Measurements from ENCODE around the gene CGRRF1.

Gene CGRRF1, protein sequence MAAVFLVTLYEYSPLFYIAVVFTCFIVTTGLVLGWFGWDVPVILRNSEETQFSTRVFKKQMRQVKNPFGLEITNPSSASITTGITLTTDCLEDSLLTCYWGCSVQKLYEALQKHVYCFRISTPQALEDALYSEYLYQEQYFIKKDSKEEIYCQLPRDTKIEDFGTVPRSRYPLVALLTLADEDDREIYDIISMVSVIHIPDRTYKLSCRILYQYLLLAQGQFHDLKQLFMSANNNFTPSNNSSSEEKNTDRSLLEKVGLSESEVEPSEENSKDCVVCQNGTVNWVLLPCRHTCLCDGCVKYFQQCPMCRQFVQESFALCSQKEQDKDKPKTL
- total RNA-seq, result 18.6 to 19.9 reads per million in 2 donors

DNA sequence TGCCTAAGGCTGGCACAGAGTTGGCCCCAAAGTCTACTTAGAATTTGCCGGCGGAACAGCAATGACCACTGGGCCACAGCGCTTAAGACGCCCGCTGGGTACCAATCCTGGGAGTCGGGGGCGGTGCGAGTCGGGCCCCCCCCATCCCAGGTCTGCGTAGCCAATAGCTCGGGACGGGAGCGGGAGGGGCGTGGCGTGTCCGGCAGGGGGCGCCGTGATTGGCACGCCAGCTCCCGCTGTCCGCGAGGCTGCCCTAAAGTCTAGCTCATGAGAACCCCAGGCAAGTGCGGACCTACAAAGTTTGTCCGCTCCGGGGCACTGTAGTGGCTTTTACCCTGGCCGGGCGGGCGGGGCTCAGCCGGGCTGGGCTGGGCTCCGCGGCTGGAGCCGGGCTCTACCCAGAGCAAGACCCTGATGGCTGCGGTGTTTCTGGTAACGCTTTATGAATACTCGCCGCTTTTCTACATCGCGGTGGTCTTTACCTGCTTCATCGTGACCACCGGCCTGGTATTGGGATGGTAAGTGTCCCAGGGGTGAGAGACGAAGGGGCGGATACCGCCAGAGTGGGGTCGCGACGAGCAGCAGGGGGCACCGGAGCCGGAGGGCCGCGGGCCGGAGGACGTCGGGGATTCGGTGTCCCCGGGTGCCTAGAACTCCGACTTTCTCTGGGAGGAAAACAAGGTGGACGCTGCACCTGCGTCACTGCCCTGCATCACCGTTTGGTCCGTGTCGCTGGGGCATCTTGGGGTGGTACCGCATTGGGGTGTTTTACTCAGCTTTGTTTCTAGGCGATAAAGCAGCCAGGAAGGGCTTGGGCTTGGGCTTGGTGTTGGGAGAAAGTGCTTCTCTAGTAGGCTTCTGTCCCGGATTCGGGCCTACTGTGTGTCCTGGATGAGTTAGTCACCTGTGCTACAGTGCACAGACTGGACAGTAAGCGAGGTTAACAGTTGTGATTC is at the start of gene CGRRF1:
Gene CGRRF1, plus strand, starts transcription at position 361 of the 956 bp plus-strand sequence. Its CDS starts 54 bp downstream, at position 415.
- DNase-seq, result peak; percentile 94

DNA sequence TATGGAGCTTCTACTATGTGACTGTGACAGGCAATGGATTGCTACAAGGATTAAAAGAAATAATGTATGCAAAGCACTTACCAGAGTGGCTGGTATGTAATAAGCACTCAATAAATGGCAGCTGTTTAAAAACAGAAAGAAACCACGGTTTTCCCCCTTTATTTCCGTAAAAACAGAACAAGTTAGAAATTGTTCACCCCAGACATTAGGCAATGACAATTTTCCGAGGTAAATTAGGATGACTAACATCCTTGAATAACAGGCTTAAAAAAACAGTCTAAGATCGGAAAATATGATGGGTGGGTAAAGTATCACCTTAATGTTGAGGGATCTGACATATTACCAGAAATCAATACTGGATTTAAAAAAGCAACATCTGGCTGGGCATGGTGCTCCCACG is 47.7 kb upstream of the CGRRF1 start:
- DNase-seq, result no peak

DNA sequence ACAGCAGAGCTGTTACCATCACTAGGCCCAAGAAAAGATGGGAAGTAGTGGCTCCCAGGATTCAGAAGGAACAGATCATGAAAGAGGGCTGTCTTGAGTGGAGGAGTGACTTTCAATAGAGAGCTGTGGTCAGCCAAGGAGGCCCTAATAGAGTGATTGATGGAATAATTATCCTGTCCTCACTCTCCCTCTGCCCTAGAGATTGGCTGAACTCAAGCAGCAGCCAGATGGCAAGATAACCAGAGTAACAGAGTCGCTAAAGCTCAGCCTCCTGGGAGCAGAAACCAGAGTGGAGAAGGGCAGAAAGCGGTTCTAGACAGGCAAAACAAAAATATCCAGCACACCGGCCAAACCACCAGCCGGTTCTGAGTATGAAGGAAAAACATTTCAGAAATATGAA is 44.1 kb upstream of the CGRRF1 start:
- no peak for DNase-seq

DNA sequence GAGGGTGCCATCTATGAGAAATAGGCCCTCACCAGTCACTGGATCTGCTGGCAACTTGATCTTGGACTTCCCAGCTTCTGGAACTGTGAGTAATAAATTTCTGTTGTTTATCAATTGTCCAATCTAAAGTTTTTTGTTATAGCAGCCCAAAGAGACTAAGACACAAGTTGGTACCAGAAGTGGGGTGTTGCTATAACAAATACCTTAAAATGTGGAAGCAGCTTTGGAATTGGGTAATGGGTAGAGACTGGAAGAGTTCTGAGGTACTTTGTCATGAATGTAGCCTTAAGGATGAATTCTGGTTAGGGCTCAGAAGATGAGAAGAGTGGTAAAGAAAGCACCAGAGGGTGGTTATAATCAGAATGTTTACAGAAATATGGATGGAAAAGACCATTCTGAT is 42.4 kb upstream of the CGRRF1 start:
- DNase-seq, result no peak

DNA sequence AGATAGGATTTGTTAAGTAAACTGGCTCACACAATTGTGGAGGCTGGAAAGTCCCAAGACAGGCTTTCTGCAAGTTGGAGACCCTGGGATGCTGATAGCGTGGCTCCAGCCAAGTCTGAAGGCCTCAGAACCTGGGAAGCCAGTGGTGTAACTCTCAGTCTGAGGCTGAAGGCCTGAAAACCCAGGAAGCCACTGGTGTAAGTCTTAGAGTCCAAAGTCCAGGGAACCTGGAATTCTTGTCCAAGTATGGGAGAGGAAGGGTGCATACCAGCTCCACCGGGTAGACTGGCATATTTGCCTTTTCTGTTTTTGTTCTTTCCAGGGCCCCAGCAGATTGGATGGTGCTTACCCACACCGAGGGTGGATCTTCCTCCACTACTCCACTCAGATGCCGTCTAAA is 39.0 kb upstream of the CGRRF1 start:
- no peak for DNase-seq

DNA sequence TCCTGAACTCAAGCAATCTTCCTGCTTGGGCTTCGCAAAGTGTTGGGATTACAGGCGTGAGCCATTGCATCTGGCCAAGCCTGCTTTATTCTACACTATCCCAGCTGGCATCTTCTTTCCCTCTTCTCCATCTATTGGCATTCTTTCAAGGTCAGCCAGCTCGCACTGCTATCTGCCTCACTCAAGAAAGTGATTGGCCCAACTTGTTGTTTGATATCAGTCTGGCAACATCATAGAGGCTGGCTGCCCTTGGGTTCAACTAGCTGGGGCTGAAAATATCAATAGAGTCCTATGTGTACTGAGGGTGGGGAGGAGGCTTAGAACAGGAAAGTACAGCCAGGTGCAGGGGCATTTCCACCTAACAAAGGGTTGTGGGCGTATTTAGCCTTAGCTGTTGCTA is 38.1 kb upstream of the CGRRF1 start:
- DNase-seq, result no peak

DNA sequence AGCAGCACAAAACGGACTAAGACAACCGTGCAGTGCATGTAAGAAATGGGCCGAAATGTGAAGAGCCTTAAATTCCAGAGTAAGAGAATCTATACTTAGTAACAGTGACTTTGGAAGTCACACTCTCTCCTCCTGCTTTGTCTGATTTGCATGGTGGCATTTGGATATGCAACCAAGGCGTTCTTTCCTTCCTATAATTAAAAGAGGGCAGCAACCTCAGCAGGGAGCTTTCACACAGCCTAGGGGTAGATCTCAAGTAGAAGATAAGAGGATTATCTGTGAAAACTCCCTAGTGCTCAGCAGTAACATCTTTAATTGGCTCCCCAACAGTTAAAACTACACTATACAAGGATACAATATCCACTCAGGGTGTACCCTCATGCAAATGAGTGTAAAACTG is 37.4 kb upstream of the CGRRF1 start:
- no peak for DNase-seq

DNA sequence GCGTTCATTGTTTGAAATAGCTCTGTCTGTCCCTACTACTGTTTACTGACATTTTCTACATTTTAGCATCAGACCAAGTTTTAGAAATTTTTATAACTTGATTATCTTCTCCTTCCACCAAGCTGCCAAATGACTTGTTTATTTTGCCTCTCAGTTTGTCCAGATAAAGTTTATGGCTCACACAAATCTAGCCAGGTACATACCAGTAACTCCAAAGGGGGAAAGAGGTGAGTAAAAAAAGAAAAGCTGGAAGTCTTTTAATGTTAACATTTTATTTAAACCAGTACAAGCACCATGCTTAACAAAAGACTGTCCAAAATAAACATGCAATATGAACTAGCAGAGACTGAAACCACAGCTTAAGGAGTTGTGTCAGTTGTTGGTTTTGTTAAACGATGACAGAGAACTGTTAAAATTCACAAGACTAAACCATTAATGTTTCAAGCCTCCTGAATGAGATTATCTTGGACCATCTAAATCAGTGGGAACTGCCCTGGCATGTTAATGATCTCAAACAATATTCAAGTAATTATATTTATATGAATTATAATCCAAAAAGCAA is 35.4 kb upstream of the CGRRF1 start:
- DNase-seq, result no peak

DNA sequence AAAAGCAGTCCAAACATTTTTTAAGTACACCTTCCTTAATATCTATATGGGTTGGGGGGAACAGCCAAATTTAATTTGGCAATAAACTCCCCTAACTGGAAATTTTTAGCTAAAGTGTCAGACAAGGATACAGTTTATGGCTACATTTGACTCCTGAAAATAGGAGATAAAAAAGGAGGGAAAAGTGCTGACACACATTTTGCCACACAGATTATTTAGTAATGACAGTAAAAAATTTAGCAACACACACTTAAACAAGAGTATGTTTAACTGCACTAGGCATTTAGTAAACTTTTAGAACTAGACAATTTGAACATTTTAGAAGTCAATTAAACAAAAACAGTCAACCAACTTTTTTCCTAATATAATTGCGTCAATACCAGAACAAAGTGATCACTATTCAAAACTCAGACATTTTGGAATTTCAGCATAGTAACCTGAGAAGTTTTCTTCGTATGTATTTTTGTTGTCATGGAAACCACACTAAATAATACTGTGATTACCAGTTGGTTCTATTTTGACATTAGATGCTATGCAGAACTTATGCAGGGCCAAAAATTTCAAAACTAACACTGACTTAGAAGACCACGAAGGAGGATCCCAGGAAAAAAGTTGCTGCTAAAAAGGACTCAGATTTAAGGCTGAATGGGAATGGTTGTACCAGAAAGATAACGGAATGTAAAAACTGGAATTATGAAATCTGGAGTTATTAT is 34.4 kb upstream of the CGRRF1 start:
- no peak for DNase-seq

DNA sequence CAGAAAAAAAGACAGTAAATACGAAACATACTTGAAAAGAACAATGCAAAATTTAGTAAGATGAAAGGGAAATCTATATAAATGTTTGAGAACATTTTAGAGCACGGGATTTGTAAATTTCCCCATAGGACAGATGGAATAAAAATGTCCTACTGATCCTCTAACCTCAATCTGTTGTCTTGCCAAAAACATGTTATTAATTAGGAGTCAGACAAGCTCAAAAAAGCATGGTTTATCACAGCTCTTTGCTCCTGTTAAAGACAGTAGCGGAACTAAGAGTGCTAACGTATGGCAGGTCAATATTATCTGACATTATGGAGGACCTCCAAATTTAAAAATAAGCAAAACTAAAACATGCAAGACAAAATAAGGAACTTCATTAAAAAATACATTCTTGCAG is 33.8 kb upstream of the CGRRF1 start:
- DNase-seq, result no peak

DNA sequence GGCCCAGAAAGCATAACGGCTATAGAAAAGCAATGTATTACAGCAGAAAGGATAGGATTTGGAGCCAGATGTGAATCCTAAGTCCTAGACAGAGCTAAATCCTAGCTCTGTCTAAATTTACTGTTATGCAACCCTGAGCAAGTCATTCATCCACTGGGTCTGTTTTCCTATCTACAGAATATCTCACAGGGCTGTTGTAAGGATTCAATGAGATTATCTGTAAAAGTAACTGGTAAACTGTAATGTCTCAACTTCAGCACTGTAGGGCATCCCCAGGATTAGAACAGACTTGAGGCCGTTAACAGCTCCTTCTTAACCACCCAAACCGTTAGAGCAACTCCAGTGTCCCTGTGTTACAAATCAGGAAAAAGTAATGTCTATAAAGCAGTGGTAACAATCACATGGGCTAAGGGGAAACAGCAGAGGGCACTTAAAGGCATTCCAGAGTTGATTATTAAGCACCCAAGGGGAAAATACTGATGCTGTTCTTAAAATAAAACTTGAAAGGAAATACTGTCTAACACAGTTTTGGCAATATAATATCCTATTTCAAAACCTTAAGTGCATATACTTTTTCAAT is 31.0 kb upstream of the CGRRF1 start:
- no peak for DNase-seq

DNA sequence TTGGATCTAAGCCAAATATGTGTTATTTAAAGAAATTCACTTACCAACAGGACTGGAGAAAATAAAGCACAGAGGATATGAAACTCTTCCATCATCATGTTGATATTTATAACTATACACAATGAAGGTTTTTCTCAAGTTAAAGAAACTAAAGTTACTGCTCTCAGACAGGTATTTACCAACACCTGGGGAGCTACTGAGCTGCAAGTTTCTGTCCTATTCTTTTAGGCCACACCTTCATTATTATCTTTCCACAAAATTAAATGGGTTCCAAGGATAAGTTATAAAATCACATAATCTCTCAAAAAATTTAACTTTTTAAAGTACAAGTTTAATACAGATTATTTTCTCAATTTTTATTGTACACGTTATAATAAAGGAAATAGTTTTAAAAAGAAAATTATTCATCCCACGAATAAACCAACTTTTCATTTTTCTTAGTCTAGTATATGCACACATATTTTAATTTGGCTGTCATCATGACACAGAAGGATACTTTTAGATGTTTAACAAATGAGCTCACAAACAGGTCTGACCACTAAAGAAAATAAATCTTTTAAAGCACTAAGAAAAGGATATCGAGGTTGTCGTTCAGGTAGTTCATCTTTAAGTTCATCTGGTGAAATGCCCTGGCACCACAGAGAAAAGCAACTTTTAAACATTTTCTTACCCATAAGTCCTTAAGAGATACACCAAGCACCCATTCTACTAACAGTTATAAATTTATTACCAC is 28.7 kb upstream of the CGRRF1 start:
- DNase-seq, result no peak

DNA sequence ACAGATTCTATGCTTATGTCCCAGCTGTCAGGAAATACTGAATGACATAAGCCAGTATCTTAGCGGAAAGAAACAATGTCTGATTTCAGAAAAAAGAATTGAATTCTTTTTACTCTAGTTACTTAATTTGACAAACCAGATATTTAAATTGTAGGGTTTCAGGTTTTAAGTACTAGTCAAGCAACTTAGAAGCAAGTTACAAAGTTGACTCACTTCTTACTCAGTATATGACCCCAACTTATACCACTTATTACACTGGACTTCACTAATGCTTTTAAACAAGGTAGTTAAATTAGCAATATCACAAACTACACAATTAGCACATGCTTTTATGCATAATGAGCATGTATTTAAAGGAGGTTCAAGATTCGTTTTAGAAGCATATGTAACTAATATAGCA is 28.0 kb upstream of the CGRRF1 start:
- DNase-seq, result no peak

DNA sequence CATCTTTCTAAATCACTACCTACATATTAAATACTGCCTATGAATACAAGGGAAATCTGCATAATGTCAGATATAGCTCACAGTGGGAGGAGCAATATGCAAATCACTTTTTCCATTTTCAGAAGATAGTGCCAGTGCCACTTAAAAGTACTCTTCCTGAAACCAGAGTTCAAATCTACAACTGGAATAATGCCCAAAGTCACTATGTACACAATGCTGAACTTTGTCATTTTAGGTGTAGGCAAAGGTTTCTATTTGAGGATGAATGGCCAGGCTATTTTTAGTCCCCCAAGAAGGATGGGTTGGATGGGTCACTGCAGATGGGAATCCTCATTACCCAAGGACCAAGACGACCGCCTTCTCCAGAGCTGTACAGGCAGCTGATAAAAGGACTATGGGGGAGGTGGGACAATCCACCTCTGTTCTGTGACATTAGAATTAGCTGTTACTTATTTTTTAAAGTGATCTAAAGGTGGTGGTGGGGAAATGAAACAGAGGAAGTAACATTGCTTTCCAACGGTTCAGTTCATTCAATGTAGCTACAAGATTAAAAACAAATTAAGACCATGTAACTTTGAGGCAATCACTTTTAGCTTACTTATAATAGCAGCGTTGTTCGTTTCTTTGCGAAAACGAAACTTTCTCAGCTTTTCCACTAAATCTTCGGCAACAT is 26.5 kb upstream of the CGRRF1 start:
- no peak for DNase-seq

DNA sequence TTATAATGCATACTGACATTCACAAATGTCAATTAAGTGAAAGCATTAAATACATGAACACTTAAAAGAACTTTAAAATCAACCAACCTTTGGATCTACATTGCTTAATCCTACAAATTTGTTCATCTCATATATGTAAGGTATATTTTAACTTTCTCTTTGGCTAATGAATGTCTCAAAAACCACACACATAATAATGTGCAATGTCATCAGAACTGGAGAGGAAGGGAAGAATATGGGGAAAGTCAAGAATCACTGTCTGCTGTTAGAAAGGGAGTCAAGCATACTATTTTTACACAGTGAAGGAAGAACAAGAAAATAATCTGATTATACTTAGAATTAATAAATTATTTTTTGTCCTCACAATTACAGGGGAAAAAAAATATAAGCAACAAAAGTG is 25.9 kb upstream of the CGRRF1 start:
- no peak for DNase-seq

DNA sequence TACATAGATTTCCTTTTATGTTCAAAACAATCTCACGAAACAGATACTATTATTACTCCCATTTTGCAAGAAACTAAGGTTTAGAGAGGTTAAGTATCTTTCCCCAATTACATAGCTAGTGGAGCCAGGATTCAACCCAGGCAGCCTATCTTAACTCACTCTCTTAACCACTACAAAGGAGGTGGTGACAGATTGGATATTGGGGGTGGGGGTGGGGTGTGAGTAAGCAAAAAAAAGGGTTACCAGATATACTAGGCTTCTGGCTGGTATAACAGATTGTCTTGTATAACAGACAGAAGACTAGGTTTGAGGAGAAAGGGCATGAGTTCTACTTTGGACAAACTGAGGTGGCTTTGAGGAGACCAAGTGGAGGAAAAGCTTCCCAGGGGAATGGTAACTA is 23.0 kb upstream of the CGRRF1 start:
- DNase-seq, result no peak

DNA sequence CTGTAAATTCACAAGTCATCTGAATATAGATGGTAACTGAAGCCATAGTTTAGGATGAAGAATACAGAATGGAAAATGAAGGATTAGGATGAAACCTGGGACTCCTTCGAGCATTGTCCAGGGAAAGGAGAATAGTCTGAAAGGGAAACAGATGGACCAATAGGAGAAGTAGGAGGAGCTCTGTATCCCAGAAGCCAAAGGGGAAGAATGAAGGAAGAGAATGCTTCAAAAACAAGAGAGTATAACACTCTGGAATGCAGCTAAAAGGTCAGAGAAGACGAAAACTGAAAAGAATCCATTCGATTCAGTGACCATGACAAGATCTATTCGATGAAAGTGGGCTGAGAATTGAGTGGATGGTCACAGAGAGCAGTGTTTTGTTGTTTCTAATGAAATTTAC is 21.9 kb upstream of the CGRRF1 start:
- no peak for DNase-seq

DNA sequence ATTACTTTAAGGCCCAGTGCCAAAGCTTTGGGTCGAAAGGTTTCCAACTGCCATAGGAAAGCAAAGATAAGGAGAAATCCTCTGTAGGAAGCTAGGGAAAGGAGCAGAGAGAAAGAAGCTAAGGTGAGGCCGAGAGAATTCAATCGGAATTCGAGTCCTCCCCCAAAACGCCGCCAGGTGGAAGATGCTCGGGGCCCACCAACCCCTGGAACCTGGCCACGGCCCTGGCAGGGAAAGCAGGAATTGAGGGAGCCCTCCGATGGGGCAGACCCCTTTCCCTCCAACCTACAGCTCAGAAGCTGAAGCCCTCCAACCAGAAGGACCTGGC is 21.4 kb upstream of the CGRRF1 start:
- DNase-seq, result no peak

DNA sequence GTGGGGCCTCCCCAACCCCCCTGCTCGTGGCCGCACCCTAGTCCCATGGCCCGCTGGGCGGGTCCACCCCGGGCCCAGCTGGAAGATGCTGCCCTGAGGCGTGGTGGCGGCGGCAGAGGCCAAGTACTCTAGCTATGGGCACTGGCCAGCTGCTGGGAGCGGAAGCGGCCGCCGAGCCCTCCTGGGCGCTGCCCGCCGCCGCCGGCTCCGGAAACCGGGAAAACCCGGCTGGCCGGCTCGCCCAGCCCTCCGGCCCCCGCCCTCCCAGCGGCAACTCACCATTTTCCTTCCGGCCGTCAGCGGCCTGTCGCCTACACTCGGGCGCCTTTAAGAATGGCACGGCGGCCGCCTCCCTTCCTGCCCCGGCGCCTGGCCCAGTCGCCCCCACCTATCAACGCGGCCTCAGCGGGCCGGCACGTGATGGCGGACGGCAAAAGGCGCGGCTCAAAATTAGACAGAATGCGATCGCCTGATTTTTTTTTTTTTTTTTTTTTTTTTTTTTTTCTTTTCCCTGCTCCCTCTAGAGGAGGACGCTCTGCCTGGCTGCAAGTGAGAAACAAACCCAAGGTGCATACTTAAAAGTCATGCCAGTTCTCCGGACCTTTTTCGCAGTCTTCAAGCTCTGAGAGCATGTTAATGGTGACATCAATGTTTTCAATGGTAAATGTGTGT is 20.9 kb upstream of the CGRRF1 start, which contains the start of gene GMFB:
Gene GMFB, minus strand, starts transcription at position 335 of the 672 bp plus-strand sequence. Its CDS starts 53 bp downstream, at position 282.
- peak; percentile 87 for DNase-seq

DNA sequence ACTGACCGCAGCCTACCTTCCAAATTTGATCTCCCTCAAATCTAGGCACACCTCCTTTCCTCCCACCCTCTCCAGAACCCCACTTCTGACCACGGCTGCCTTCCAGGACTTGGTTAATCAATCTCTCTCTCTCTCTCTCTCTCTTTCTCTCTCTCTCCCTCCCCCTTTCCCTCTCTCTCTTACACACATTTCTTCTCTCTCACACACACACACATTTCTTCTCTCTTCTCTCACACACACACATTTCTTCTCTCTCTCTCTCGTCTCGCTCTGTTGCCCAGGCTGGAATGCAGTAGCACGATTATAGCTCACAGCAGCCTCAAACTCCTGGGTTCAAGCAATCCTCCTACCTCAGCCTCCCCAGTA is 20.4 kb upstream of the CGRRF1 start:
- DNase-seq, result no peak
